Fibroblast of upper back skin (primary cell): ENCODE results near the gene SCN7A.
A peak's percentile ranks its signal among the peaks of the same experiment; 100 is the strongest.
"Not testable (repeated sequence)": the region's sequence is repeated elsewhere in the genome, so short reads cannot be mapped to it uniquely, and the experiment has no call there.

Experiments
- DNase-seq: peaks from one replicate; pipeline ENCODE4 v3.0.0-alpha.2; 2013

Gene SCN7A

DNA sequence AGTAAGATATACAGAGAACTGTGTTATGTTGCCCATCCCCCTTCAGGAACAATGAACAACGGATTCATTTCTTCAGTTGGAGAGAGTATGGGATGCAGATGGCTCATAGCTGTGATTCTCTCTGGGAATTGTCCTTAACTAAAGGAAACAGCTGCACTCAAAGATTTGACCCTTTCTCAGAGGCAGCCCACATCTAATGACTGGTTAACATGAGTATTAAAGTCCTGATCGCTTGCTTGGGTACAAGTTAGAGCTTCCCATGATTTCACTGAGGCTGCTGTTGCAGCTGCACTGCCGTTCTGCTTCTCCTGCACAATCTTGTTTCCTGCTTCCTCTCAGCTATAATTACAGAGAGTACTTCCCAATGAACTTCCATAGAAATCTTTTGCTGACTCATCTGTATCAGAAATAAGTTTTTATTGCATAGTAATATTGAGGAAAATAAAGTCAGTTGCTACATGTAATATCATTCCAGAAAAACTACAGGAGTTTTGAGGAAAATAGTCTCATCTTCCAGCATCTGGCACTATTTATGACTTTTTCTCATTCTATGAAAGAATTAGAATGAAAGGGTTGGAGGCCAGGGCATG is 105.5 kb downstream of the SCN7A start:
- DNase-seq: no peak

DNA sequence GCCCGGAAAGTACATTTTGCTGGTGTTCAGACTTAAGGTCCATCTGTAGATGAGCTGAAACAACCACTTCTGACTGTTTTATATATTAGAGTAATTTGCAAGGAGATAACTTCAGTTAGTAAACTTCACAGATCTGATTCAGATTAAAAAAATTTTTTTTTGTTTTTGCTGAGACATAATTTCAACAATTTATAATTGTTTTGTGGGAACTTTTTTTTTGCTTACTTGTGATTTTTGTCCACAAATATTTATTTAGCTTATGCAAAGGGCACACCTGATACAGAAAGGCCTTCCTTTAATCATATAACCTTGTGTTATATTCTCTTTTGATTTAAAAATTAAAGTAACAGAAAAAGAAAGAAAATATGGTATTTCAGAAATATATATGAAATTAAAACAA is 108.7 kb downstream of the SCN7A start:
- no peak for DNase-seq

DNA sequence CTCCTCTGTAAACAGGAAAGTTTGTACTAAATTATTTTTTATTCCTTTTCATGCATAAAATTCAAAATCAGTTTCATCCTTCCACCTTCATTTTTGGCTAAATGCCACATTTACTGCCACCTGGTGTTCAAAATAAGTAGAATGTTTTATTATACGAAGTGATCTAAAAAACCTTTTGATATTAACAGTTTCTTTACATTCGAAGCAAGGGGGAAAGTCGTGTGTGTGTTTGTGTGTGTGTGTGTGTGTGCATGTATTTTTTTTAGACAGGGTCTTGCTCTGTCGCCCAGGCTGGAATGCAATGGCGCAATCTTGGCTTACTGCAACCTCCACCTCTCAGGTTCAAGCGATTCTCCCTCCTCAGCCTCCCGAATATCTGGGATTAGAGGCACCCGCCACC is 109.3 kb downstream of the SCN7A start:
- peak; percentile 53 for DNase-seq

DNA sequence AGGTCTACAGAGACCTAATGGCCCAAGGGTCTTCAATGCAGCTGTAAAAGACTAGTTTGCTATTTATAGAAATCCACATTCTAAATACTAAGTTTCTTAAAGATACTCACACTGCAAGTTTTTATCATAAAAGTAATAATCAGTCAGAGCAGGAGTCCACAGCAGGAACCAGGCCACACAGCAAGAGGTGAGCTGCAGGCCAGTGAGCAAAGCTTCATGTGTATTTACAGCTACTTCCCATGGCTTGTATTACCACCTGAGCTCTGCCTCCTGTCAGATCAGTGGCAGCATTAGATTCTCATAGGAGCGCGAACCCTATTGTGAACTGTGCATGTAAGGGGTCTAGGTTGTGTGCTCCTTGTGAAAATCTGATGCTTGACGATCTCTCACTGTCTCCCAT is 111.6 kb downstream of the SCN7A start:
- no peak for DNase-seq

DNA sequence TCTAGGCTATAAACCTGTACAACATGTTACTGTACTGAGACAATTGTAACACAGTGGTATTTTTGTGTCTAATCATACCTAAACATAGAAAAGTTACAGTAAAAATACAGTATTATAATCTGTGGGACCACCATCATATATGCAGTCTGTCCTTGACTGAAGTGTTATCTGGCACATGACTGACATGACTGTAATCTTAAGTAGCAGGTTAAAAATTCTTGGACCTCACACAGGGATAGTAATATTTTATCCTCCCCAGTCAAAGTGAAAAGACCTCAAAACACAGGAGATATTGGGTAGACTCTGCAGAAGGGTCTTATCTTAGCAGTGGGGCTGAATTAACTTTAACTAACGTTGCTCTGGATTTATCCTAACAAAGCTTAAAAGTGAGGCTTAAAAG is 113.4 kb downstream of the SCN7A start:
- DNase-seq: no peak

DNA sequence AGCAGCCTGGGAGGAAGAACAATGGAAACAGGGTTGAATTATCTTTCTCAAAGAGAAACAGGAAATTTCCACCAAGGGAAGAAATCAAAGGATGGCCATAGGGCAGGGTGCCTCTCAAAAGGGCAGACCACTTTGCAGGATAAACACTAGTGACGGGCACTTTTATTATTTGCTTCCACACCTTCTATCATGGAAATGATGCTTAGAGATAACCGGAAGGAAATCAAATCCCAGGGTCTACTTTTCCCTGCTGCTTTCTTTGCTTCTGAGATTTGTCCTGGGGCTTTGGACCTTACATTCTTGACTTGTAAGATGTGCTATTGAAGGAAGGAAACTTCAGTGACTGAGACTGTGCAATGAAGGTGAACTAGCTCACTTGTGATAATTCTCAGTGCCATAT is 117.2 kb downstream of the SCN7A start:
- DNase-seq: no peak

DNA sequence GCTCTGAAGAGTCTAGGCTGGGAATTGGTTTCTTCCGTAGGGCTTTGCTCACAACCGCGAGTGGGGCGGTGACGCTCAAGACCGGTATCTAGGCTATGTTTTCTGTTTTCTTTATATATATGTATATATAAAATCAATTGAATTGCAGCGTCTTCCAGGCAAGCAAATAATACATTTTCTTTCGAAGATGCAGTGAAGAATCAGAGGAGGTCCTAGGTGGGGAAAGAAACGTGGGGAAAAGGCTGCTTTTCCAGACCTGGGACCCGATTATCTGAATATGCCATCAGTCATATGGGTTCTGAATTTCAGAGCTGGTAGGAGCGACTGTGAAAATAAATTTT is 117.6 kb downstream of the SCN7A start:
- no peak for DNase-seq

DNA sequence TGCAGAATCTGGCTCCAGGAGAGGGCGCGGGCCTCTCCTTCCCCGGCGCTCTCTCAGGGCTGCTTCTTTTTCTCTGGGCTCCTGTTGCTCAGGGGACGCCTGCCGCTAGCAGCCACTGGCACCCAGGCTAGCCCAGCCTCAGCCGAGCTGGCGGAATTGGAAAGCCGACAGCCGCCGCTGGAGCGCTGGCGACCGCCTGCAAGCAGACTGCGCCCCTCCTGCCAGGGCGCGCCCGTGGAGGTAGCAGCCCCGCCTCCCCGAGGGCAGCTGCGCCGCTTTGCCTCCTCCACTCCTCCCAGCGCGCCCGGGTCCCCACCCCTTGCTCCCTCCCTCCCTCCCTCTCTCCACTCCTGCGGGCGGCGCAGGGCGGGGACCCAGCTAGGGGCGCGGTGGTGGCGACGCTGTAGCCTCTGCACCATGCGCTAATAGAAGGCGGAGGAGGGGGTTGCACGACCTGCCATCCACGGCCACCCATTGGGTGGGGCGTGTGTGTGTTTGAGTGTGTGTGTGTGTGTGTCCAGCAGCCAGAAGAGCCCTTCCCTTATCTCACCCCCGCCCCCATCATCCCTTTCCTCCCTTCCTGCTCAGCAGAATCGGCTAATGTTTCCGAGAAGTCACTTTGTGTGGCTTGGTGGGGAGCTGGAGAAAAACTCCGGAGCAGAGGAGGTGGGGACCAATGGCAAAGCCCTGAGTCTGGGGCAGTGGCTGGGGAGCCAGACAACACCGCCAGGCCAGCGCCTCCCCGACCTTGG is 118.1 kb downstream of the SCN7A start, which contains the start of gene SCN9A:
SCN9A (minus strand) TSS at position 209 of the 752 bp plus-strand sequence. CDS start 64,188 bp downstream, outside the sequence.
- peak; percentile 65 for DNase-seq

DNA sequence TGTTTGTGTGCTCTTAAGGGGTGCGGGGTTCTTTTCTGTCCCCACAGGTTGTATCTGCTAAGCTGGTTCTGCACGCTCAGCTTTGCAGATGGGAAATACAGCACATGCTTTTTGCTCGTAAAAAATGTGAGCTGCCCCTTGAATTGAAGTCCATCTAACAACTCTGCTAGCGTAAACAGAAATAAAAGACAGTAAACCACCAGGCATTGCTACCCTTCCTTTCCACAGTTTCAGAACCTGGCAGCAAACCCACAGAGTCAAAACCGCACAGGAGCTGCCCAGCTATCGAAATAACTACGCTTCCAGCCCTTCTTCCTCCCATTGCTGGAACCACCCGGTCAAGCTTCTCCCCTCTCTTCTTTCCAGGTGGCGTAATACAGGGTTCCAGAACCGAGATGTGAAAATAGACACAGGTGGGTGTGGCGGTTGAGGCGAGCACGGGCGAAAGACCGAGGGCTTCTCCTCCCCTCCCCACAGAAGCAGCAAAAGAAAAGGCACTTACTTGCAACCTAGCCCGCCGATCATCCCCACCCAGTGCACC is 118.8 kb downstream of the SCN7A start:
- DNase-seq: no peak

DNA sequence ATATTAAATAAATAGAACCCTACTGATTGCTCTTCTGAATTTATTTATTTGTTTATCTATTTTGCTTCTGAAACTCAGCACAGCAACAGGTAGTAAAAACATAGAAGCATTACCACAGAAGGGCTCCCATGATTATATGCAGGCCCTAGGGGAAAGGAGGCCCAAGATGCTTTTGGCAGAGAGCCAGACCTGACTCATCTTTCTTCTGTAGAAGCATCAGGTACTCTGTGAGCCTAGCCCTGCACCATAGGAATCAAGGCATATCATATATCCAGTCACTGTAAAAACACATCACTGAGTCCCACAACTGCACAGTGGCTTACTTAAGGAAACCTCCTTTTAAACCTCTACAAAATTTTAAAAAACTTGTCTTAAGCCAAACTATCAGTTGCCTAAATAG is 120.1 kb downstream of the SCN7A start:
- DNase-seq: peak; percentile 82

DNA sequence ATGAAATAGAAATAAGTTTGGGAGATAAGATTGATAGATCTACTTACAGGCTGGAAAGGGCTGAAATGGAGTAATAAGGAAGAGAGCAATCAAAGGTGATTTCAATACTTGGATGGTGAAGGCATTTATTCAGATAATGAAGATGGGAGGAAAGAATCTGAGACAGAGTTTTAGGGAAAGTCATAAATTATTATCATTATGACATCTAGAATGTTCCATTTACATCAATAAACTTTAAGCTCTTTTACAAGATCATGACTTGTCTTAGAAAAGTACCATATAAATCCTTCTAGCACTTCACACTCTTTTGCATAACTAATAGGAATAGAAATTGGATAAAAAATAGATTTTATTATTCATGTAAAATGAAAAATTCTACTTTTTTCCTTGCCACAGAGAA is 120.5 kb downstream of the SCN7A start:
- DNase-seq: no peak

DNA sequence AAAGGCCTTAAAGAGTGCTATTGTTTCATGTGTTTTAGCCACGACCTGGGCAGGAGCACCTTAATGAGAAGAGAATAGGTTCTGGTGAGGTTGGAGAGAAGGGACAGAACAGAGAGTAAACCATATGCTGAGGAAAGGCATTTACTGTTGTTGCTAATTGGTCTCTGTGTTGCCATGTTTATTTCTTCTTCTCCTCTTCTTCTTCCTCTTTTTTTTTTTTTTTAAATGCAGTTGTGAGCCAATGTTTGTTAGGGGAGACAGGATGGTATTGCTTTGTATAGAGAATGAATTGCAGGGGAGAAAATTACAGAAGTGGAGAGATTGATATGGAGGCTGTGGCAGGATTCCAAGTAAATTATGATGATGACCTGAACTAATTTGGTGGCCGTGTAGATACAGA is 120.9 kb downstream of the SCN7A start:
- DNase-seq: no peak

DNA sequence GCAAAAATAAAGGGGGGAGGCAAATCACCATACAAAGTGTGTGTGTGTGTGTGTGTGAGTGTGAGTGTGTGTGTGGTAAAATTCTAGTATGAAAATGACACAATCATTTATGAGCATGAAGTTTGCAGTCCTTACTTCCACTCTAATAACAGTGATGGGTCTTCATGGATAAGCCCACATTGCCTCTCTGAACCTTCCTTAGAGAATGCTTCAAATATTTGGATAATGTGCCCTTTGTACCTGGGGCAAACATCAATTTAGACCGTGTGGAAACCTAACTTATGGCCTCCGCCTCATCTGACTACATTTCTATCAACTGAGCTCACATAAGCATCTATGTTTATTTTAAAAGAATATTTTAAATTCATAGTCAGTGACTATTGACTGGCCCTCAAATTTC is 122.0 kb downstream of the SCN7A start:
- DNase-seq: peak; percentile 58

DNA sequence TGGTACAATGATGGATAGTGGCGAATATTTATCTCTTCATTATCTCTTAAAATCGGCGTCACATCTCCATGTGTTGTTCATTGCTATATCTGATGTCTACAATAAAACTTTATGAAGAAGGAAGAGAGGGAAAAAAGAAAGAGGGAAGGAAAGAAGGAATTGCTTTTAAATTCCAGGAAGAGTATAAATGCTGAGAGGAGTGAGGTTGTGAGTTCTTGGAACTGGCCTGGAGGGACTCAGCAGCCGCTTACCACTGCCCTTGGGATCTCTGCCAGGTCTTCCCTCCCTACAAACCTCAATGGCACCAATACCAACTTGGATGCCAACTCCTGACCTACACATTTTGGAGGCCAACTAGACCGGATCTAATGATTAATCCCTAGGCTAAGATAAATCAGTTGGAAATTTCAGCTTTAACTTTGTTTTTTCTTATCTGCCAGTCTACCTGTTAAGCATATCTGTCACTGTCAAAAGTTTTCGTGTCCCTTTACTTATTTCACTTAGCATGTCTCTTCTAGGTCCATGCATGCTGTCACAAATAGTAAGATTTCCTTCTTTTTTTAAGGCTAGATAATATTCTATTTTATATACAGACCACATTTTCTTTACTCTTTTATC is 128.1 kb downstream of the SCN7A start:
- DNase-seq: no peak

DNA sequence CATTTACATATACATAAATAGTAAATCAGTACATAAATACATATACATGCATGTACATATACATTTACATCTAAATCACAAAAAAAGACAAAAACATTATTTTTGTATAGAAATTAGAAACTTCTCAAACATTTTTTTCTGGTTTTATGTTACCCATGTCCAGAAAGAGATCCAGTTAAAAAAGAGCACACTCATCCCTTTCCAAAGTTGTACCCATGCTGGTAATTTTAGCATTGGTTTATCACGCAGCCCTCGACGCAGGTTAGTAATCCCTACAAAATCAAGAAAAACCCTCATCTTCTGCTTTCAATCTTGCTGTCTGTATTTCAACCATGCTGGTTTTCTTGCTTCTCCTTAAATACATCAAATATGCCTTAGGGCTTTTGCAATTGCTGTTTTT is 128.8 kb downstream of the SCN7A start:
- DNase-seq: no peak

DNA sequence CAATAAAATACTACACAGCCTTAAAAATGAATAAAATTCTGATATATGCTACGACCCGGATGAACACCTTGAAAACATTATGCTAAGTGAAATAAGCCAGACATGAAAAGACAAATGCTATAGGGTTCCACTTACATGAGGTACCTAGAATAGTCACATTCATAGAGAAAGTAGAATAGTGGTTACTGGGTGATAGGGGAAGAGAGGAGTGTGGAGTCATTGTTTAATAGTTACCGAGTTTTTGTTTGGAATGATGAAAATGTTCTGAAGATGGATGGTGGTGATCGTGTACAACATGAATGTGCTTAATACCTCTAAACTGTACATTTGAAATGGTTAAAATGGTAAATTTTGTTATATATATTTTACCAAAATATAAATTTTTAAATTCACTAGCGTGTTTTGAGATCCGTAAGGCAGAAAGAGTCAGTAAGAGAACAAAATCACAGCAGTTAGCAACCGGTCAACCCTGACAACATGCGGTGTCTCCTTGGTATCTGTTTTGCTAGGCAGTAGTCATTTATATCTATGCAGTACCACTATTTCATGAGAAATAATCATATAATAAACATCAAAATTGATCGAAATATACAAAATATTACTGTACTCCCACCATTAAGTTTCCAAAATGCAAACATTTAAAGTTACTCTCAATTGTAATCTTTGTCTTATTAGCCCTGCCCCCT is 129.4 kb downstream of the SCN7A start:
- no peak for DNase-seq

DNA sequence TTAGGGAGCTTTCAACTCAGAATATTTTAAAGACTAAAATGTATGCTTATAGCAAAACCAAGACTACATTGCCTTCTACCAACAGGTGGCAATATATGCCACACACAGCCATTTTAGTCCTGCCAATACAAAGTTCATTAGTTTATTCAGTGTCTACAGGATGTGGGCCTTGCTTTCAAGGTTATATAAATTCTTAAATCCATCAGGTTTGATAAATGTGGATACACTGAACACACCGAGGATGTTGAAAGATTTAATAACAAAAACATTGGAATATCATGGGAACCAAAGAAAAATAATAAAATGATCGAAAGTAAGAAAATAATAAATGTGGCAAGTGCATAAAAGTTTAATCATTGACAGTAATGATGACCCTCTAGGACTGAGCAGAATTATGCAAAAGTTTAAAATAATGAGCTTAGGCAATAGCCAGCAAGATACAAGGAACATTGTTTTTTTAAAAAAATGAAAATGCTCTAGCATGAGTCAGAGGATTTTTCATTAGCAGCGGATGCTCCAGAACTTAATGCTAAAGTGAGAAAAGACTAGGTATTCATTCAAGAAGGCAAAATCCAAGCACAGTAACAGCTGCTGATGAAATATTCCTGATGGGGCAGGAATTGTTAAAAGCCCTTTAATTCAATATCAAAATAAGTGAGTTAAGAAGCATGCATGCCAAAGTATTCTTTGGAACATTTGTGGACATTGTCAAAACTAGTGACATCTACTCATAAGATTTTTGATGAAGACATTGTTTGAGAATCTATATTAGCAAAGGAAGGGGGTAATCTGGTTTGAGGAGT is 132.5 kb downstream of the SCN7A start:
- DNase-seq: peak; percentile 67

DNA sequence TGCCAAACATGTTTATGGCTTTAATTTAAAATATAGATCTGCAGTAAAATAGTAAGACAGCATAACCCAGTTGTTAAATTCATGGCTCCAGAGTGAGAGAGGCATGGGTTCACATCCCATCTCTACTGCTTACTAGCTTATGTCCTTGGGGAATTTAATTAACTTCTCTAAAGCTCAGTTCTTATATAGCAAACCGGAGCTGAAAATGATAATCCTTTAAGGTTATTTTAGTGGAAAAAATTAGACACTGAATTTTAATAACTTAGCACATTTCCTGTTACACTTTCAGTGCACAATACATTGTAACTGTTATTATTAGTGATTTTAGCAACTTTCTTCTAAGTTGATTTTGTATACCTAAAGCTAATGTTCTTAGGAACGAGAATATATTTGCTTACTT is 133.1 kb downstream of the SCN7A start:
- DNase-seq: no peak

DNA sequence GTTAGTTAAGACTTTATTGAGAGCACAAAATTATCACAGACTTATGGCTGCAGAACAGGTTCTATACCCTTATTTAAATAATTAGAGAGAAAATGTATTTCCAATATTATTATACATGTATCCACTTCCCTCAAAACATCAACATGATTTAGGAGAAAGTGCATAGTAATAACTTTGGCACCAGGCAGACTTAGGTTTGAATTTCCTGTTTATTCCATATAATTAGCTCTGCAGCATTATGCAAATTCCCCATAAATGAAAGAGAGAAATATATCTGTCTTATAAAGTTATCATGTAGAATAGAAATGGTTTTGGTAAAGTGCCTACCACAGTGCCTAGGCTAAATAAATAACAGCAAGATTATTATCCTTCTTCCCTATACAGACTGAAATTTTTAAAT is 133.6 kb downstream of the SCN7A start:
- DNase-seq: no peak

DNA sequence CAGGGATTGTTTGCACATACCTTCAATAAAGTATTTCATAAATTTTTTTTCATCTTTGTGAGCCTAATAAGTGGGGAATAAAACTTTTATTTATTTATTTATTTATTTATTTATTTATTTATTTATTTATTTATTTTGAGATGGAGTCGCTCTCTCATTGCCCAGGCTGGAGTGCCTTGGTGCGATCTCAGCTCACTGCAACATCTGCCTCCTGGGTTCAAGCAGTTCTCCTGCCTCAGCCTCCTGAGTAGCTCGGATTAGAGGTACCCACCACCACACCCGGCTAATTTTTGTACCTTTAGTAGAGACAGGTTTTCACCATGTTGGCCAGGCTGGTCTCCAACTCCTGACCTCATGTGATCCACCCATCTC is 136.1 kb downstream of the SCN7A start:
- DNase-seq: not testable (repeated sequence)

DNA sequence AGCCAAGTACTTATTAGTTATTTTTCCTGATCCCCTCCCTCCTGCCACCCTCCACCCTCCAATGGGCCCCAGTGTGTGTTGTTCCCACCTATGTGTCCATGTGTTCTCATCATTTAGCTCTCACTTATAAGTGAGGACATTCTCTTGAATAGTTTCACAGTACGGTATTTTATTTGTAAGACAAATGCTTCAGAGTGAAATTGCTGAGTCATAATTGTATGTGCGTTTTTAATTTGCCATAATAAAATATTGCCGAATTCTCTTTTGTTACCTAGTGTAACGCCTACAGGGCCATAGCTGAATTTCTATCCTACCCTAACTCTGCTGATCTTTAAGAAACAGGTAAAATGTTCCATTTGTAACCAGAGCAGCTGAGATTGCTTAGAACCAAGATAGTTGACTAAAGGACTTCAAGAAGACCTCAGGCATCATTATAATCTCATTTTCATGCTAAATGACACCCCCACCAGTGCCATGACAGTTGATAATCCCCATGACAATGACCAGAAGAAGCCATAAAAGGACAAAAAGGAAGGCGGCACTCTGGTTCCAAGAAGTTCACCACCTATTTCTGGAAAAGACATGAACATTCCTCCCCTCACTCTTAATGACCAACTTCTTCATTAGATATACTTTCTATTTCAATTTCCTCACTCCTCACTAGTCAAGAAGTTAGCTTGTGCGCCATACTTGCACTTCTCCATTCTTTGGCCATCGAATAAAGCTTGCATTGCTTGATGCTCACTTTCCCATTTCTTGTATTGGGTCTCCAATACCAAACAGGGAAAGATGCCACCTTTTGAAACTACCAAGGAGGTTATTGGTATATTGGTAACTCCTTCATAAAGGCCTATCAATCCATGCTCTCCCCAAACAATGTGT is 136.7 kb downstream of the SCN7A start:
- DNase-seq: no peak
